MM.1S (cell line): ENCODE results near the gene ERVMER34-1.

Experiments
- DNase-seq: peaks from one replicate; pipeline ENCODE4 v3.0.0-alpha.2; 2015
- H2AFZ ChIP-seq: fragments of 300-600 bp; sonication (generic); 2 replicates; pipeline ENCODE4 v1.6.0; 2016; ENCODE audit warnings: antibody characterized with exemption, low read length
- H3F3A ChIP-seq: fragments of 300-600 bp; sonication (generic); 2 replicates; pipeline ENCODE4 v1.6.1; 2016; ENCODE audit warnings: mild to moderate bottlenecking, antibody characterized with exemption, low read length, moderate library complexity, mixed read lengths; ENCODE audit not compliant: insufficient read depth
- H3K27ac ChIP-seq: fragments of 300-600 bp; sonication (generic); 2 replicates; pipeline ENCODE4 v1.5.1; 2016; ENCODE audit warnings: mild to moderate bottlenecking, low read length
- H3K27me3 ChIP-seq: fragments of 300-600 bp; sonication (generic); replicated peaks from 2 replicates; pipeline ENCODE4 v1.6.0; 2016; ENCODE audit warnings: low read length; ENCODE audit not compliant: insufficient read depth
- H3K36me3 ChIP-seq: fragments of 300-600 bp; sonication (generic); replicated peaks from 2 replicates; pipeline ENCODE4 v1.6.1; 2016; ENCODE audit warnings: mild to moderate bottlenecking, low read length, mixed read lengths; ENCODE audit not compliant: insufficient read depth
- H3K4me1 ChIP-seq: fragments of 300-600 bp; sonication (generic); 2 replicates; pipeline ENCODE4 v1.6.1; 2016; ENCODE audit warnings: low read length, mixed read lengths
- H3K4me2 ChIP-seq: fragments of 300-600 bp; sonication (generic); 2 replicates; pipeline ENCODE4 v1.6.0; 2016; ENCODE audit warnings: low read depth, low read length
- H3K4me3 ChIP-seq: fragments of 300-600 bp; sonication (generic); 2 replicates; pipeline ENCODE4 v1.5.1; 2016; ENCODE audit warnings: low read length, mixed read lengths
- H3K79me2 ChIP-seq: fragments of 300-600 bp; sonication (generic); 2 replicates; pipeline ENCODE4 v1.6.1; 2016; ENCODE audit warnings: mixed run types, low read length, mixed read lengths
- H3K9ac ChIP-seq: fragments of 300-600 bp; sonication (generic); 2 replicates; pipeline ENCODE4 v1.6.1; 2016; ENCODE audit warnings: low read length, mixed read lengths
- H3K9me2 ChIP-seq: fragments of 300-600 bp; sonication (generic); replicated peaks from 2 replicates; pipeline ENCODE4 v1.6.1; 2016; ENCODE audit warnings: mild to moderate bottlenecking, low read length, mixed read lengths; ENCODE audit not compliant: insufficient read depth
- H3K9me3 ChIP-seq: fragments of 300-600 bp; sonication (generic); replicated peaks from 2 replicates; pipeline ENCODE4 v1.6.1; 2016; ENCODE audit warnings: mild to moderate bottlenecking, low read length, mixed read lengths; ENCODE audit not compliant: insufficient read depth
- H4K20me1 ChIP-seq: fragments of 300-600 bp; sonication (generic); 2 replicates; pipeline ENCODE4 v1.6.1; 2016; ENCODE audit warnings: mild to moderate bottlenecking, low read length, moderate library complexity, mixed read lengths; ENCODE audit not compliant: insufficient read depth
- EZH2 ChIP-seq: fragments of 300-600 bp; sonication (generic); optimal IDR thresholded peaks from 2 replicates; pipeline ENCODE3; 2017; ENCODE audit warnings: low read depth, mild to moderate bottlenecking, antibody characterized with exemption, low read length, mixed read lengths
- EZH2phosphoT487 ChIP-seq: fragments of 300-600 bp; sonication (generic); IDR thresholded peaks from 2 replicates; pipeline ENCODE4 v1.6.1; 2018; ENCODE audit warnings: antibody characterized with exemption, low read length
- TF ChIP-seq, protein P1 (sequence below): fragments of 300-600 bp; sonication (generic); IDR thresholded peaks from 2 replicates; pipeline ENCODE4 v1.5.1; 2016; ENCODE audit warnings: antibody characterized with exemption, low read length, mixed read lengths

The ERVMER34-1 gene

DNA sequence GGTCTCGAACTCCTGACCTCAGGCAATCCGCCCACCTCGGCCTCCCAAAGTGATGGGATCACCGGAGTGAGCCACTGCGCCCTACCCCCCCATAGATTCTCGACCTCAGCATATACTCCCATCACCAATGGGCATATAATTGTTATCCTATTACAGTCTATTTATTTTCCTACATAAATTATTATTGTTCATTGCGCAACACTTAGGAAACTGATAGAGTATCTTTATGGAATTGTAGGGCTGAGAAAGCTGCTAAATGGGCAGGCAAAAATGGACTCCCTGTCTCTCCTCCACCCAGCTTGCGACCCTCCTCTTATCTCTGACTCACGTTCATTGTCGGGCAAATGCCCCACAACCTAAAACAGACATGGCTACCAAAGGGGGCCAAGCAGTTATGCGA is 1.0 kb downstream of the ERVMER34-1 start:
- no peaks in the 10 kb centered on the region for H4K20me1 ChIP-seq
- H3K27me3 ChIP-seq, result peaks cover 15% of the 10 kb centered on the region
- H3K4me1 ChIP-seq, result peaks cover 11% of the 10 kb centered on the region
- H3K4me3 ChIP-seq, result no peak overlapping the region
- H3K36me3 ChIP-seq, result no peaks in the 10 kb centered on the region
- no peak overlapping the region for H3K27ac ChIP-seq
- no peak for TF ChIP-seq EZH2
- TF ChIP-seq EZH2phosphoT487, result no peak
- TF ChIP-seq, protein P1, sequence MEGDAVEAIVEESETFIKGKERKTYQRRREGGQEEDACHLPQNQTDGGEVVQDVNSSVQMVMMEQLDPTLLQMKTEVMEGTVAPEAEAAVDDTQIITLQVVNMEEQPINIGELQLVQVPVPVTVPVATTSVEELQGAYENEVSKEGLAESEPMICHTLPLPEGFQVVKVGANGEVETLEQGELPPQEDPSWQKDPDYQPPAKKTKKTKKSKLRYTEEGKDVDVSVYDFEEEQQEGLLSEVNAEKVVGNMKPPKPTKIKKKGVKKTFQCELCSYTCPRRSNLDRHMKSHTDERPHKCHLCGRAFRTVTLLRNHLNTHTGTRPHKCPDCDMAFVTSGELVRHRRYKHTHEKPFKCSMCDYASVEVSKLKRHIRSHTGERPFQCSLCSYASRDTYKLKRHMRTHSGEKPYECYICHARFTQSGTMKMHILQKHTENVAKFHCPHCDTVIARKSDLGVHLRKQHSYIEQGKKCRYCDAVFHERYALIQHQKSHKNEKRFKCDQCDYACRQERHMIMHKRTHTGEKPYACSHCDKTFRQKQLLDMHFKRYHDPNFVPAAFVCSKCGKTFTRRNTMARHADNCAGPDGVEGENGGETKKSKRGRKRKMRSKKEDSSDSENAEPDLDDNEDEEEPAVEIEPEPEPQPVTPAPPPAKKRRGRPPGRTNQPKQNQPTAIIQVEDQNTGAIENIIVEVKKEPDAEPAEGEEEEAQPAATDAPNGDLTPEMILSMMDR, result no peak
- no peaks in the 10 kb centered on the region for H3K79me2 ChIP-seq
- H3K9me2 ChIP-seq, result no peaks in the 10 kb centered on the region
- H3K9ac ChIP-seq, result no peak overlapping the region
- H3F3A ChIP-seq, result peaks cover 4% of the 10 kb centered on the region
- no peak overlapping the region for H3K4me2 ChIP-seq
- no peak overlapping the region for H2AFZ ChIP-seq
- DNase-seq, result no peak
- no peaks in the 10 kb centered on the region for H3K9me3 ChIP-seq

DNA sequence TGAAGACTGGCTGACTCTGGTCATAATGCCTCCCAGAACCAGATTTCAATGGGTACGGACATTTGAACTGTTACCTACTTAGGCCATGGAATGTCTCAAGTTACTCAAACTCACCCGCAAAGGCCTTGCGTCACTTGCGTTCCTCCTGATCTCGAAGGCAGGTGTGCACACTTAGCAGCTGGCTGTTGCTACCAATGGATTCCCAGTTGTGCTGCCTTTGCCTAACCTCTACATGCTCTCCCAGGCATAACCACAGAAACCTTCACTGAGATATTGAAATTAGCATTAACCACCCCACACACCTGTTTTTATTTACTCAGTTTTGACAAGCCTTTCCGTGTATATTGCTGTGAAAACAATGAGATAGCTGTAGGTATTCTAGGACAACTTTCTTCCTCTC is 2.8 kb downstream of the ERVMER34-1 start:
- Histone ChIP-seq H4K20me1 (no peaks in the 10 kb centered on the region), H3K4me3 (no peak overlapping the region), H3K9me3 (no peaks in the 10 kb centered on the region), H3F3A (peaks cover 4% of the 10 kb centered on the region), H3K4me1 (peaks cover 11% of the 10 kb centered on the region), H3K27ac (peak overlapping the region; percentile 28; the same call in 1 of the 2 replicates), H3K27me3 (peaks cover 15% of the 10 kb centered on the region), H3K9me2 (no peaks in the 10 kb centered on the region), H3K9ac (no peak overlapping the region), H2AFZ (no peak overlapping the region), H3K79me2 (no peaks in the 10 kb centered on the region), H3K4me2 (peak overlapping the region; percentile 25; the same call in 1 of the 2 replicates), H3K36me3 (no peaks in the 10 kb centered on the region)
- peak; percentile 96 for DNase-seq
- TF ChIP-seq EZH2phosphoT487, result no peak
- TF ChIP-seq, protein P1, result no peak

DNA sequence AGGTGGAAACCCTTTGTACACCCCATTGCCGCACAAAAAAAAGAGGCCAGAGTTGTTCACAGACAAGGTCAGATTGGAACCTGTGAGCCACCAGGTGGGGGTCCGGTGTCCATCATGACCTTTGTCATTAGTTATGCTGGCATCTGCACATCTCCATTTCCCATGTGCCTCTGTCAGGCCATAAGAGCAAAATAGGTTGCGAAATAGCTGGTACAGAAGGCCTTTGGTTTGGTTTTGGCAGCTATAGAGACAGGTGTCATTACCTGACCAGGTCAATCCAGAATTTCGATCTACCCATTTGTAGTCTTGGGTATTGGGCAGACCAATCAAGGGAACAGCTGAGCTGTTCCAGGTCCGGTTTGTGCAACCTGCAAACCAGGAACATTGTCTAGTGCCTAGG is 6.6 kb downstream of the ERVMER34-1 start:
- TF ChIP-seq EZH2phosphoT487 (no peak), EZH2 (no peak)
- TF ChIP-seq, protein P1, result no peak
- DNase-seq, result no peak
- Histone ChIP-seq H4K20me1 (no peaks in the 10 kb centered on the region), H3K36me3 (no peaks in the 10 kb centered on the region), H3K9me3 (no peaks in the 10 kb centered on the region), H3F3A (peaks cover 4% of the 10 kb centered on the region), H3K27ac (no peak overlapping the region), H3K27me3 (peaks cover 17% of the 10 kb centered on the region), H3K4me1 (peaks cover 11% of the 10 kb centered on the region), H3K79me2 (no peaks in the 10 kb centered on the region), H3K4me3 (no peak overlapping the region), H3K9ac (no peak overlapping the region), H2AFZ (no peak overlapping the region), H3K4me2 (no peak overlapping the region), H3K9me2 (no peaks in the 10 kb centered on the region)
